ENCODE measurements around the gene B3GLCT.

DNA sequence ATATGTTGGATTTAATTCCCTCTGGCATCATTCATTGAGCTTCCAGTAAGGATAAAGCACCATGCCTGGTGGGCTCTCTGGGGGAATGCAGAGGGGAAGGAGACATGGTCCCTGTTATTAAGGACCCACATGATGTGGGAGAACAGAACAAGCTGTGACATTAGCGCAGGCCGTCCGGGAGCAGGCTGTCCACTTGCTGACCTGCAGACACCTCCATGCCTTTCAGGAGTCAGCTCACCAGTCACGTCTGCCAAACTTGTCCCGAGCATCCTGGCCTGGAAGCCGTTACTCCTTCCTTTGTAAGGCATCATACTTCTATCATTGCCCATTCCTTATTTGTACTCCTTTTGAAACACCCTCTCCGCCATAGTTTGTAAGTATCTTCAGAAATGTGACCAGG is 23.4 kb downstream of the B3GLCT start:
- TF ChIP-seq, protein P1, sequence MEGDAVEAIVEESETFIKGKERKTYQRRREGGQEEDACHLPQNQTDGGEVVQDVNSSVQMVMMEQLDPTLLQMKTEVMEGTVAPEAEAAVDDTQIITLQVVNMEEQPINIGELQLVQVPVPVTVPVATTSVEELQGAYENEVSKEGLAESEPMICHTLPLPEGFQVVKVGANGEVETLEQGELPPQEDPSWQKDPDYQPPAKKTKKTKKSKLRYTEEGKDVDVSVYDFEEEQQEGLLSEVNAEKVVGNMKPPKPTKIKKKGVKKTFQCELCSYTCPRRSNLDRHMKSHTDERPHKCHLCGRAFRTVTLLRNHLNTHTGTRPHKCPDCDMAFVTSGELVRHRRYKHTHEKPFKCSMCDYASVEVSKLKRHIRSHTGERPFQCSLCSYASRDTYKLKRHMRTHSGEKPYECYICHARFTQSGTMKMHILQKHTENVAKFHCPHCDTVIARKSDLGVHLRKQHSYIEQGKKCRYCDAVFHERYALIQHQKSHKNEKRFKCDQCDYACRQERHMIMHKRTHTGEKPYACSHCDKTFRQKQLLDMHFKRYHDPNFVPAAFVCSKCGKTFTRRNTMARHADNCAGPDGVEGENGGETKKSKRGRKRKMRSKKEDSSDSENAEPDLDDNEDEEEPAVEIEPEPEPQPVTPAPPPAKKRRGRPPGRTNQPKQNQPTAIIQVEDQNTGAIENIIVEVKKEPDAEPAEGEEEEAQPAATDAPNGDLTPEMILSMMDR (IDR thresholded peaks at IDR 0.05; ENCODE audit: insufficient read depth, low read depth, low read length) = no peak
- TF ChIP-seq EZH2 (IDR thresholded peaks at IDR 0.05; ENCODE audit: insufficient read depth, low read length) = no peak

All from astrocyte (in vitro differentiated cells and primary cell).